DMS153 (cell line): ENCODE measurements around the gene MEG3.
A peak's percentile ranks its signal among the peaks of the same experiment; 100 is the strongest.
"Not testable (repeated sequence)": the region's sequence is repeated elsewhere in the genome, so short reads cannot be mapped to it uniquely, and the experiment has no call there.

Source experiments
- DNase-seq: peaks from one replicate; lab custom pipeline; 2025; lab: John Stamatoyannopoulos, UW

The MEG3 gene

DNA sequence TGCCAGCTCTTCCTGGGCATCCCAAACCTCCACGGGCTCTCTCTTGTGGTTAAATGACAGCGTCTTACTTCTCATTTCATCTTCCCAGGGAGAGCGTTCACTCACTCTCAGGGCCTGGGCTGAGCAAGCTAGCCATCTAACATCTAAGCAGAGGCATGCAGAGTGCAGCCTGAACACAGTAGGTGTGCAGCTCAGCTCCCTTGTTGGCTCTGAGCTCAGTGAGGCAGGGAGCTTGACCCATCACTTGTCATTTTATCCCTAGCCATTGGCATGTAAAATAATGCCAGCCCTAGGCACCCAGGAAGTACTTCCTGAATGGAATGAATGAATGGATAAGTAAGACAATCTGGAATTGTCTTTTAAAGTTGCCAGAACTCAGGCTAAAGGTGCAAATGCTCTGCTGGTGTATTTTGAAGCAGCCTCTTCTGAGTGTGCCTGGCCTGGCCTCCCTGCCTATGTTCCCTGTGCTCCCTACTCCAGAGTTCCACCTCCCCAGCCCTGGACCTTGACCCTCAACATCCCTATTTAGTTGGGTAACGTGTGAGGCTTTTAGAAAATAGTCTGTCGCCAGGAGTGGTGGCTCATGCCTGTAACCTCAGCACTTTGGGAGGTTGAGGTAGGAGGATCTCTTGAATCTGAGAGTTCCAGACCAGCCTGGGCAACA lies 9.5 kb upstream of the MEG3 start:
- no peak for DNase-seq

DNA sequence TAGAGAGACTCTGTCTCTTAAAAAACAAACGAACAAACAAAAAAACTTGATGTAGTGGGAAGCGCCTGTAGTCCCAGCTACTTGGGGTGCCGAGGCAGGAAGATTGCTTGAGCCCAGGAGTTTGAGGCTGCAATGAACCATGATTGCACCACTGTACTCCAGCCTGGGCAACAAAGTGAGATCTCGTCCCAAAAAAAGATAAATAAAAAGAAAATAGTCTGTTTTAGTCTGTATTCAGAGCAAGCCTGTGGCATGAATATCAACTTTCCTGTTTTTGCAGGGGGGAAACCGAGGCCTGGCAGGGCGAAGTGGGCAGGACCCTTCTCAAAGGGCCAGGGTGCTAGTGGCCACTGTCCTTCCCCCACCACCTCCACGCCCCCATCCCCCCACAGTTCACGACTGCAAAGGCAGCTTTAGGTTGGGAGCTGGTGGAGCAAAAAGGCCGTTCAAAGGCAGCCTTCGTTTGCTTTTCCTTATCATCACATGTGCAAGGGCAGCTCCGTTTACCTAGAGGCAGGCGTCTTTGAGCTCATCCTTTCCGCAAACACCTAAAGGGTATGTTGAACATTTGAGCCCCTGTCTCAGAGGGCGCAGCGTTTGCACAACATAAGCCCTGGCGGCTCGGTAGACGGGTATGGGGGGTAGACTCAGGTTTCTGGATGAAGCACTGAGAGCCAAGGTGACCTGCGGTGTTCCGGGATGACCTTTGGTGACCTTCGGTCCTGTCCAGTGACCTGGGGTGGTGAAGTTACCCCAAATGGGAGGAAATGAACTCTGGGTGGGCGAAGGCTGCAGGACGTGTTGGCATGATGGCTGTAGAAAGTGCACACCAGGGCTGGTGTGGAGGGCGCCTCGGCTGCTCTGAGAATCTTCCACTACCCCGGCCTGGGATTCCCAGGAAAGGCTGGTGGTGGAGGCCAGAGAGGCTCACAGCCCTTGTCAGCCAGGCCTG lies 8.7 kb upstream of the MEG3 start:
- no peak for DNase-seq

DNA sequence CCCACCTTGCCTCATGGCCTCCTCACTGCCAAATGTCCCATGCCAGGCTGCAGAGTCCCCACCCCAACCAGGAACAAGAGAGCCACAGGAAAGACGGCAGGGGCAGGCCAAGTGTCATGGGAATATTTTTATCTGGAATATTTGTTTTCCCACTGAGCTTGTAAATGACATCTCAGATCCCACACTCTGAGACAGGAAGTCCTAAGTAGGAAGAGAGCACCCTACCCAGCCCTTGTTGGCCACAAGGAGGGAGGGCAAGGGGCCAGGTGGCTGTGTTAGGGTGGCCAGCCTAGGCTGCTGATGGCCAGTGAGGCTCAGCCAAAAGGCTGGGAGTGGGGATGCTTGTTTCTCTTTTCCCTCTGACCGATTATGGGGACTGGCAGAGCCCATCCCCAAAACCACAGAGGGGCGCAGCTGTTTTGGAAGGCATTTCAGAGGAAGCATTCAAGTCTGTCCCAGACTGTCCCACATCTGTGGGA lies 7.7 kb upstream of the MEG3 start:
- DNase-seq, result no peak

DNA sequence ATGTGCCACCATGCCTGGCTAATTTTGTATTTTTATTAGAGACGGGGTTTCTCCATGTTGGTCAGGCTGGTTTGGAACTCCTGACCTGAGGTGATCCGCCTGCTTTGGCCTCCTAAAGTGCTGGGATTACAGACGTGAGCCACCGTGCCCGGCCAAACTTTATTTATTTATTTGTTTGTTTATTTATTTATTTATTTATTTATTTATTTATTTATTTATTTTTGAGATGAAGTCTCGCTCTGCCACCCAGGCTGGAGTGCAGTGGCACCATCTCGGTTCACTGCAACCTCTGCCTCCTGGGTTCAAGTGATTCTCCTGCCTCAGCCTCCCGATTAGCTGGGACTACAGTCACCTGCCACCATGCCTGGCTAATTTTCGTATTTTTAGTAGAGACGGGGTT lies 7.0 kb upstream of the MEG3 start:
- DNase-seq, result not testable (repeated sequence)

DNA sequence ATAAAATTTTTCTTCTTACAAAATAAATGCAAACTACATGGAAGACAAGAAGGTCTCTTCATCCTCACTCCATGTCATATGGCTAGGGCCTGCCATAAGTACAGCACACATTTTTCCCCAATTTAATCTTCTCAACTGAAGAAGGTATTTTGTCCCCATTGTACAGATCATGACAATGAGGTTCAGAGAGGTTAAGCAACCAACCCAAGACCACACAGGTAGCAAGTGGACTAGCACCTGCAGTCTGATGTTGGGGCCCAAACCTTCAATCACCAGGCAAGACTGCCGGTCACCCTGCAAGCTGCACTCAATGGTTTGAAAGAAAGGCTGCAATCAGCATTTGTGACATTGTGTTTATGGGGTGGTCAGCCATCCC lies 6.5 kb upstream of the MEG3 start:
- no peak for DNase-seq

DNA sequence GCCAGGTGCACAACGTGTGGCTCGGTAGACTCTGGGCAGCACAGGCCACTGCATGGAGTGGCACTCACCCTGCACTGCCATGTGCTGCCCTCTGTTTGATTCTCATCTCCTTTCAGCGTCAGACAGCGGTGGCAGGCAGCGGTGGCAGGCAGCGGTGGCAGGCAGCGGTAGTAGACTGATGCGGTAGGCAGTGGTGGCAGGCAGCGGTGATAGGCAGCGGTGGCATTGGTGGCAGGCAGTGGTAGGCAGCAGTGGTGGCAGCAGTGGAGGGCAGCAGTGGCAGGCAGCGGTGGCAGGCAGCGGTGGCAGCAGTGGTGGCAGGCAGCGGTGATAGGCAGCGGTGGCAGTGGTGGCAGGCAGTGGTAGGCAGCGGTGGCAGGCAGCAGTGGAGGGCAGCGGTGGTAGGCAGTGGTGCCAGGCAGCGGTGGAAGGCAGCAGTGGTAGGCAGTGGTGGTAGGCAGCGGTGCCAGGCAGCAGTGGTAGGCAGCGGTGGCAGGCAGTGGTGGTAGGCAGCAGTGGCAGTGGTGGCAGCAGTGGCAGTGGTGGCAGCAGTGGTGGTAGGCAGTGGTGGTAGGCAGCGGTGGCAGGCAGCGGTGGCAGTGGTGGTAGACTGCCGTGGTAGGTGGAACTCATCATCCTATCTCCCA lies 6.0 kb upstream of the MEG3 start:
- no peak for DNase-seq

DNA sequence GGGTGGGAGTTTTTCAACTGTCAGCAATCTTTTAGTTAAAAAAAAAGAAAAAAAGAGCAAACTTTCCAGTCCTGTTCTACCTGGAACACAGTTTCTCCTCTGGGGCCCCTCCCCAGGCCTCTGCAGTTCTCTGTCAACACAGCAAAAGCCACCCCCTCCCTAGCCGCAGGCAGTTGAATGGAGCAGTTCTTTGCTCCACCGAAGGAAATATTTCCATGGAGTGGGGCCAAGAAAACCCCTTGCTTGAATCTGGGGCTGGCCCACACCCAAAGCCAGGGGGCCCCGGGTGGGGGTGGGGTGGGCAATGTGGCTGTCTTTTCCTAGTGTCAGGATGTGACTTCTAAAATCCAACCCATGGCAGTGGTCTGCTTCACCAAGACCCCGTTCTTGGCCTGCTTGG lies 5.0 kb upstream of the MEG3 start:
- DNase-seq, result no peak

DNA sequence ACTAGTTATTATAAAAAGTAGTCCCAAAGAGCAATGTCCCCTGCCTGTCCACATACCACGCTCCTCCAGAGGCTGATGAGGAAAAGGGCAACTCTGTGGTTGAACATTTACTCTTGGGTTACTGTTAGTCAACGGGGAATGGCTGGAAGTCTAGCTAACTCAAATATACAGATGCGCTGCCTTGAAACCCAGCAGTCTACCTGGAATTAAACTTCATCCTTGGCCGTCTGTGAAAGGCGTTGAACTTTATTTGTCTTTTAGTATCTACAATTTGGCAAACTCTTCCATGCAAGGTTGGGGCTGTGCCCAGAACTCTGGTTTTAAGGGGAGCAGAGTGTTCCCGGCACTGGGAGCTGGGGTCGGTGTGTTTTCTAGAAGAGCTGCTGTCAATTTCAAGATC lies 3.9 kb upstream of the MEG3 start:
- no peak for DNase-seq

DNA sequence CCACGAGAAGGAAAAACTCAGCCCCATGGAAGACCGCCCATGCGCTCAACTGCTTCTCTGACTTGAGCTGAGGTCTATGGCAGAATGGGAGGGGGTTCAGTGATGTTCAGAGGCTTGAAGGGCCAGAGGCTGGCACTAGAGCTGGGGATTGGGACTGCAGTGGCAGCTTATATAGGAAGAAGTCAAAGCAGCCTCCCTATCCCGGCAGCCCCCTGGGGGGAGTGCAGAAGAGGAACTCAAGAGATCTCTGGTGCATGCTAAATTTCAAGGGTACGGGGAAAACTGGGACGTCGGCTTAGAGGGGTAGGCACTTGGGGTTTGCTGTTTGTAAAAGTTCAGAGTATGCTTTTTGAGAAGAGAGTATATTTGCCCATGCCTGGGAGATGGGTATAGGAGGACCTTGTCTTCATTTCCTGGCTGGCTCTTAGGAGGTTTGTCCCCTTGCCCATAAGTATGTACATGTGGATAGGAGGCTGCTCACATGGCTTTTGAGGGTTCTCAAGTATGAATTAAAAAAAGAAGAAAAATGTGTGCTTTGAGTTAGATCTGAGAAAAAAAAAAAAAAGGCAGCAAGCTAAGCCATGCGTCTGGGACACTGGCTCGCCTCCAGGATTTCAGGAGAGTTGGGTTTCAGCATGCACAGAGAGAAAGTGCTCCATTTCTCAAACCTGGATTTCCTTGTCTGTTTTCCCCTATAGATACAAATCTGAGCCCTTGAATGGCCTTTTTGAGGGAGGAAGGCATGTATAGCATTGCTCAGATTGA lies 3.2 kb upstream of the MEG3 start:
- no peak for DNase-seq

DNA sequence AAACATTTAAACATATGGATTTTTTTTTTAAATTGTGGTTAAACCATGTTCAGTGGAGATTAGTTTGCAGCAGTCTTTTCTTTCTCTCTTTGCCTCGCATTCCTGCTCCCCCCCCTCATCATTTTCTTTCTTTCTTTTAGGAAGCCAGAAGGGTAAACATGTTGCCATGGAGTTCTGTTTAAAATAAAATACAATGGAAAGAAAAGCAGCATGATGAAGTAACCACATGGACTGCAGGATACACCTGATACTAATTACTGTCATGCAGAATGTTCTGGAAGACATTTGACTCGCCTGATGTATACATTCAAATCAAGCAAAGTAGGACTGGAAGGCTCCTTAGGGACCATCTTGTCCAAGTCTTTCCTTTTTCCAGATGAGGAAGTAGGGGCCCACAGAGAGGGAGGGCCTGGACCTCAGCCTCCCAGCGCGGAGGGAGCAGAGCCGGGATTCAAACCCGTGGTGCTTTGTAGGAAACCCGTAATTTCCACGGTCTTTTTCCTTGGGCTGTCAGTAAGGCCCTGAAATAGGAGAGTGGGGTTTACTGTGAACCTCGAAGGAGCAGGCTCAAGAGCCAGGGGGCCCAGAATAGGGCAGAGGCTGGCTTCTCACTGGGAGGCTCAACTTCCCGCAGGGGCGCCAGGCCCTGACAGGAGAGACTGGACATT lies 2.4 kb upstream of the MEG3 start:
- no peak for DNase-seq

DNA sequence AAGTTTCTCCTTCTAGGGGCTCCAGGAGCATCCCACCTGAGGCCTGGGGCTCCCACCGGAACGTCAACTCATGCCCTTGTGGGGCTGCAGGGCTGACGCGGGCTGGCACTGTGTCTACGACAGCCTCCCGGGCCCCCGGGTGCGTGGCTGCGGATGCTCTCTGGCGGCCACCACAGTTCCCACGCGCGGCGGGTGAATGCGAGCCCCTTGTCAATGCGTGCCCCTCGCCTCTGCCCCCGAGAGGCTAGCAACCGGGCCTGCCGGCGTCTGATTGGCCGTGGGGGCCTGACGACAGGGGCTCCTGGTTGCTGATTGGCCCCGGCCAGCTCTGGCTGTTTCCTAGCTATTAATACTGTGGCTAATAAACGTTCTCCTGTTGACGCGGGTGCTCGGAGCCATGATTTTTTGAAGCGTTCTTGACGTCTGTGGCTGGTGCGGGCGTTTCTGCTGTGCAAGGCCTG lies 1.8 kb upstream of the MEG3 start:
- DNase-seq, result no peak

DNA sequence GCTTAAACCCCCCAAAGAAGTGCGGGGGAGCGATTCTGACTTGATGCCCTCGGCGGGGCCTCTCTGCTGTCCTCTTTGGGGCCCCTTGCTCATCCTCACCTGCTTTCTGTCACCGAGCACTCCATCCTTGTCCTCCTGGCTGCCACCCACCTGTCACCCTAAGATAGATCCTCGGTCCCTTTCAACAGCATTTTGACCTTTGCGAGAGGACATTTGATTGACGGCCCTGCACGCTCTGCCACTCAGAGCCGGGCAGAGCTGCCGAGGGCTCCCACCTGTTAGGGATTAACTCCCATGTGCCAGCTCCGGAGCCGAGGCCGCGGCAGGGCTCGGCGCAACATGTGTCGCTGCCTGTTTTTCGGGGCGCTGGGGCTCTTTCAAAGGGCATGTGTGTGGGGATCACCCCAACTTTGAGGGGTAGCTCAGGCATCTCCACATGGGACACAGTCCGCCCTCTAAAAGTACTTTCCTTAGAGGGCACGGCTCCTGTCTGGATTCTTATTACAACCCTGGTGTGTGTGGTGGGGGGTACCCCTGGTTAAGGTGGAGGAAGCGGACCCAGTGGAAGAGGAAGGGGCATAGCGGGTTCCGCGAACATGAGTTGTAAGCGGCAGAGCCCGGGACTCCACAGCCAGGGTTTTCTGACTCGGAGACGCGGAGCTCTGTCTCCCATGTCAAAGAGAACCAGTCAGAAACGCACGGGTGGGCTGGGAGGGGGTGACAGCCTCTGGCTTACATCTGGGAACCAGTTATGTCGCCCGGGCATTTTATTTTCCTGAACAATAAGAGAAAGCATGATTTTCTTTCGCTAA lies 811 bp upstream of the MEG3 start:
- no peak for DNase-seq

DNA sequence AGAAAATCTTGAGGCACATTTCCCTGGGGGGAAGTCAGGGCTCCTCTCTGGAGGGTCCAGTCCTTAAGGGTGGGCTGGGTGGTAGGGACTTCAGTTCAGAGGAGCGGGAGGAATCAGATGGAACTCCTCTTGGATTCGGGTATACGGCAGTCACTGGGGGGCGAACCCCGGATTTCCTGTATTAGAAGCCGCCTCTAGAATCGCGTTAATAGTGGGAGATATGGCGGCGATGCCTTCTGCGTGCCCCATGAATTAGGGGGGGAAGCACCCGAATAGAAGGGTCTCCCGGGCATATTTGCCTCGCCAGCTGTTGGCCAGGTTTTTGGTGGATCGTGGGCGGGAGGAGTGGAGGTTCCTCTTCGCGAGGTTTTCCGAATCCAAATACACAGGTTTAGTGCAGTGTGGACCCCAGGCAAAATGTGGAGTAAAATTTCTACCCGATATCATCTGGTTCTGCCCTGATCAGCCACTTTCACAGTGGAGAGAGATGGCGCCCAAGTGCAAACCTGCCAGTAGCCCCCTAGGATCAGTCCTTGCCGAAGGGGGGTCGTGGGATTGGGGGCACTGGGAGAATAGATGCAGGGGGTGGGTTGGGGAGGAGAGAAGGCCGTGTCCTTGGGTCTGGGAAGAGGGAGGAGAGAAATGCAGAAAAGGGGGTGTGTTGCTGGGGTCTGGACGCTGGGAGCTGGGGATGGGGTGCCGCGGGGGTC lies 628 bp downstream of the MEG3 start:
- no peak for DNase-seq

DNA sequence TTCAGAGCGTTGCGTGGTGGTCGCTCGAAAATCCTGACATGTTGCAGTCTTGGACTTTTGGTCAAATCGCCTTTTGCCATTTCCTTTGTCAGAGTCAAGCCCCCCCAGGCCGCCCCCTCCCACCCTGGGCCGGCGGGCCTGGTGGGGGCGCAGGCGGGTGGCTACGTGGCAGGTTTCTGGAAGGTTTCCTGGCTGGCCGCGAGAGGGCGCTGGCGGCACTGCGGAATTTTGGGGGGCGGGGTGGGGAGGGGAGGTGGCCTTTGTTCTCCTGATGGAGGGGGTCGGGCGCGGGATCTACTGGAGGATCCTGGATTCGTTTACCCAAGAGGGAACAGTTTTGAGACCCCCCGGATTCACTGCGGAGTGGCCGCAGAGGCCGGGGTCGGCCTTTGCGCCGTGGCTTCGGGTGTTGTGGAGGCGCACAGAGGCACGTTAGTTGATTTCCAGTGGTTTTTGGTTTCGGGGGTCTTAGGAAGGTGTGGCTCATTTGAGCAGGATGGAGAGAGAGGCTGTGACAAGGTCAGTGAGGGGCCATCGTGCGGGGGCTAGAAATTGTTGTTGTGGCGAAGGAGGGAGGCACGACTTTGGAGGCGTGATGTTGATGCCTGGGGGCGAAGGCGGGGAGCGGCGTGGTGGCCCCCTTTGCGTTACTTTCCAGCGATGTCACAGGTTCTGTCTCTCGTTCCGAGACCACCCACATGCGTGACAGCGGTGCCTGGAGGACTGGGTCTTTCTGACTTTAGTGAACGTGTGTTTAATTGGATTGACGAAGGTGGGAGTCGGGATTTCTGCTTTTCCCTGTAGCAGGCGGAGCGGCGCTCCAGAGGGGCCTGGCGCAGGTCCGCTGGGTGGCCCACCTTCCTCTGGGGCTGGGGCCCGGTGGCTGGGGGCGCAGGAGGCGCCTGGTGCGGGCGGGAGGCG lies 1.4 kb downstream of the MEG3 start:
- no peak for DNase-seq

DNA sequence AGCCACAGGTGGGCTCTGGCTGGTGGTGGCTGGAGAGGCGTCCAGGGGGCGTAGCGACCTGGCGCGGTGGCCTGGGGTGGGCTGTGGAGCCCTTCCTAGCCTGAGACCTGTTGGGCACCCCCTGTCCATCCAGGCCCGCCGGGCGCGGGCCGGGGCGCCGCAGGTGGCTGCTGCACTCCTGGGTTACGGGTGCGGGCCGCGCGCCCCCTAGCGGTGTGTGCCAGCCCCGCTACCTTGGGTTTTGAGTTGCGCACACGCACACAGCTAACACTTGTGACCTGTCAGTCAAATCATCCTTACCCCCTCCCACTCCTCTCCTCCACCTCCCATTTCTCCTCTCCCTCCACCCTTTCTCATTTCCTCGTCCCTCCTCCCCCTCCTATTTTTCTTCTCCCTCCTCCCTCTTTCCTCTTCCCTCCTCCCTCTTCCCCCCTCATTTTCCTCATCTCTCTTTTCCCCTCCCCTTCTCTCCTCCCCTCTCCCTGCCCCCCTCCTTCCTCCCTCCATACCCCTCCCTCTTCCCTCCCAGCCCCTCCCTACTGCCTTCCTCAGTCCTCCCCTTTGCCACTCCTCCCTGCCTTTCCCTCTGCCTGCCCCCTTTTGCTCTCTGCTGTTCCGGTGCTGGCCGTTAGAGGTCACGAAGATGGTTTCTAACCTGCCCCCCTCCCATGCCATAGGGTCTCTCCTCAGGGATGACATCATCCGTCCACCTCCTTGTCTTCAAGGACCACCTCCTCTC lies 2.3 kb downstream of the MEG3 start:
- DNase-seq, result peak; percentile 80

DNA sequence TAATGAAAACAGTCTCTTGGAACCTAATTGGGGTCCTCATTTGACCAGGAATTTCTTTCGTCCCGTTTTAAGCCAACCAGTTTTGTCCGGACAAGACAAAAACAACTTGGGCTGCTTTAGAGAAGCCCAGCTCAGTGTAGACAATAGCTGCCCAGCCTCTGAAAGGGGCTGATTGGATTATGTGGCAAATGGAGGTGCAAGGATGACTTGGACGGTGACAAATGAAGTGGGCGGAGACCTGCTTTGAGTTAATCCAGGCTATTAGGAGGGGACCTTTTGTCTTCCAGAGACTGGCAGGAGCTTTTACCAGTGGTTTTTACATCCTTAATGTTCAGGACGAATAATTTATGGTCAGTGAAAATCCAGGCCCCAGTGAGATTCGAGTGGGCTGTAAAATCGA lies 4.8 kb downstream of the MEG3 start:
- no peak for DNase-seq

DNA sequence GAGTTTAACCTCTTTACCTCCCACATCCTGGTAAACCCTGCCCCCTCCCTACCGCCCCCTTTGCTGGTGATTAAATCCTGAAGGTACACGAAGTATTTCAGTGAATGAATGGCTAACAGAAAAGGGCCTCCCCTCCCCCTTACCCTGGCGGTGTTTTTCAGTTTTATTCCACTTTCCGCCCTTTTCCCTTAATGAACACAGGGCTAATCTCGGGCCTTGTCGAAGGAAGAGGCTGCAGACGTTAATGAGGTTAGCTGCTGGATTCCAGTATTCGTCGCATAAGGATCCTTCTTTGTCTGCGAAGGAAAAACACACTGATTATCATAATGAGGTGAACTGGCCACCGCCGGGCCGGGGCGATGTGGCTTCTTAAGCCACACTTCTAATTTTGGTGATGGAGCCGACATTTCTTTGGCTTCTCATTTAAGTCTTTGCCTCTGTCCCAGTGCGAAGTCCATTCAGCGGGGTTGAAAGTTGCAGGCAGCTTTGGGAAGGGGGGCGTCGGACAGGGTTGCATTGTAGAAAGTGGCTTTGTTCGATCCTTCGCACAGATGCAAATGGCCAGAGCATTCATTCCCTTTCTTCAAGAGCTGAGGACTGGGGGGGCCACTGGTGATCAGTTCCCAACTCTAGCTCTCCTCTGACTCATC lies 6.5 kb downstream of the MEG3 start:
- no peak for DNase-seq
